Common myeloid progenitor, CD34-positive (primary cell): ENCODE data around the gene CLDN9.

Experiments
- CTCF ChIA-PET: fragments of 350-600 bp; sonication (Branson Sonifier 250); formaldehyde crosslinking; loops from one replicate; lab custom pipeline; 2021; ENCODE audit warnings: antibody characterized with exemption; lab: Charles Lee
- POLR2A ChIA-PET: fragments of 350-600 bp; sonication (Branson Sonifier 250); formaldehyde crosslinking; loops from one replicate; lab custom pipeline; 2021; ENCODE audit warnings: antibody characterized with exemption; lab: Charles Lee
- DNase-seq, 3 donors: peaks; one replicate each; pipeline versions ENCODE4 v3.0.0 to v3.0.0-alpha.2; 2013
- H3K27ac ChIP-seq, 2 experiments: 1 replicate in 1 of 2; 2 replicates in 1 of 2; pipeline ENCODE4 v1.7.0; 2013; ENCODE audit warnings: inconsistent platforms in 2 of 2, low read length in 2 of 2, mild to moderate bottlenecking in 2 of 2, low read depth in 1 of 2, moderate library complexity in 1 of 2; ENCODE audit not compliant: severe bottlenecking in 2 of 2, insufficient read depth in 1 of 2, poor library complexity in 1 of 2
- H3K27me3 ChIP-seq, 5 experiments: replicated peaks in 2 of 5; 1 replicate in 3 of 5; 2 replicates in 2 of 5; pipeline versions ENCODE4 v1.6.1 to v1.7.0; 2013; ENCODE audit warnings: low read length in 4 of 5, mild to moderate bottlenecking in 2 of 5, moderate library complexity in 2 of 5, inconsistent platforms in 1 of 5; ENCODE audit not compliant: insufficient read depth in 5 of 5, control insufficient read depth in 4 of 5
- H3K36me3 ChIP-seq, 4 experiments: 1 replicate in 2 of 4; 2 replicates in 2 of 4; pipeline versions ENCODE4 v1.6.1 to v1.7.0; 2013; ENCODE audit warnings: low read length in 3 of 4, control low read depth in 1 of 4, mild to moderate bottlenecking in 1 of 4; ENCODE audit not compliant: control insufficient read depth in 4 of 4, insufficient read depth in 4 of 4
- H3K4me1 ChIP-seq, 4 experiments: 1 replicate in 3 of 4; 2 replicates in 1 of 4; pipeline versions ENCODE4 v1.6.1 to v1.7.1; 2013; ENCODE audit warnings: low read length in 3 of 4, mild to moderate bottlenecking in 3 of 4, control low read depth in 1 of 4, inconsistent platforms in 1 of 4, moderate library complexity in 1 of 4; ENCODE audit not compliant: control insufficient read depth in 4 of 4, insufficient read depth in 4 of 4; ENCODE audit errors: control extremely low read depth in 1 of 4
- H3K4me3 ChIP-seq, 7 experiments: 1 replicate in 4 of 7; 2 replicates in 3 of 7; pipeline versions ENCODE4 v1.5.1 to v1.7.0; 2013; ENCODE audit warnings: mild to moderate bottlenecking in 7 of 7, low read length in 6 of 7, moderate library complexity in 6 of 7, inconsistent platforms in 2 of 7, low read depth in 2 of 7, control low read depth in 1 of 7; ENCODE audit not compliant: insufficient read depth in 4 of 7, control insufficient read depth in 1 of 7; ENCODE audit errors: extremely low read depth in 1 of 7
- H3K9me3 ChIP-seq, 5 experiments: 1 replicate in 4 of 5; 2 replicates in 1 of 5; pipeline versions ENCODE4 v1.6.1 to v1.7.1; 2013; ENCODE audit warnings: low read length in 4 of 5, mild to moderate bottlenecking in 2 of 5, inconsistent platforms in 1 of 5, low read depth in 1 of 5, moderate library complexity in 1 of 5; ENCODE audit not compliant: control insufficient read depth in 4 of 5, insufficient read depth in 2 of 5; ENCODE audit errors: control extremely low read depth in 1 of 5
- WGBS: methylation state at CpG from one replicate; pipeline ENCODE4 v1.1.5; 2013; ENCODE audit not compliant: insufficient coverage; 5-methylcytosine and 5-hydroxymethylcytosine counted together

CLDN9 gene

DNA sequence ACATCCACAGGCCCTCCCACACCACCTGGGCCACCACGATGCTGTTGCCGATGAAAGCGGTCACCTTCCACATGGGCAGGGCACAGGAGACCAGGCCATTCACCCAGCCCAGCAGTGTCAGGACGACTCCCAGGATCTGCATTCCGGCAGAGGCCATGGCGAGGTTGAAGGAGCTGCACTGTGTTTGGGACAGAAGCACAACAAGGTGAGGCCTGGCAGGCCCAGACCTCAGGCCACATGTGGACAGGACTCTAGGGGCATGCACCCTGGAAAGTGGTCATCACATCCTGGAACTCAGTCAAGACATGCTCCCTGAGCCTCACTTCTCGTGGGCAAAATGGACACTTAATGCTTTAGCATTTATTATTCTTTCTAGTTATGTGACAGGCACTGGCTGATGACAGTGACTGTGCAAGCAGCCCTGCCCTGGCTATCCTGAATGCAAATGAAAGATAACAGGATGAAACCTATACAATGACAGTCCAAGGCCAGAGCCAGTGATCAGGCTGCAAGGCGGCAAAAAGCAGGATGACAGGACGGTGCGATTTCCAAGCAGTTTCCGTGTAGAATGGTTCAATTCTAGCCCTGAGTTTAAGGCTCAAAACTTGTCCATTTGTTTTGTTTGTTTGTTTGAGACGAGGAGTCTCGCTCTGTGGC, 3.3 kb downstream of the CLDN9 start:
- DNase-seq, result no peak
- peaks cover 0 to 35% (median 29%) of the 10 kb centered on the region in 4 experiments for H3K4me1 ChIP-seq

GRCh38 chr16:3017344-3017743, 4.6 kb downstream of the CLDN9 start:
- no peak for DNase-seq
- Histone ChIP-seq H3K4me1 (peaks cover 0 to 44% (median 41%) of the 10 kb centered on the region in 4 experiments), H3K27me3 (peaks cover 0 to 2% (median 0%) of the 10 kb centered on the region in 5 experiments), H3K27ac (no peak overlapping the region), H3K4me3 (no peak overlapping the region), H3K9me3 (no peaks in the 10 kb centered on the region), H3K36me3 (no peaks in the 10 kb centered on the region)
- ChIA-PET CTCF (interaction anchor here (1.8 kb wide), 1 partner anchor 15 kb away, joined by 3 read pairs; no protein-coding TSS in a partner anchor), POLR2A (no interaction called here)
- WGBS, result 99% methylated on average over 13 of the region's 20 CpGs

More for the DNA sequence above, 3.3 kb downstream of the CLDN9 start:
- Histone ChIP-seq H3K4me3 (no peak overlapping the region), H3K27me3 (peaks cover 0 to 4% (median 0%) of the 10 kb centered on the region in 5 experiments), H3K27ac (no peak overlapping the region), H3K36me3 (no peaks in the 10 kb centered on the region), H3K9me3 (no peaks in the 10 kb centered on the region)
- ChIA-PET POLR2A (no interaction called here), CTCF (interaction anchor here (1.8 kb wide), 1 partner anchor 16 kb away, joined by 3 read pairs; no protein-coding TSS in a partner anchor)
- WGBS, result 99% methylated on average over 9 of the region's 13 CpGs

GRCh38 chr16:3017794-3018506, 5.2 kb downstream of the CLDN9 start, which contains the start of gene CLDN6:
Gene CLDN6, minus strand, starts transcription at chr16:3018183. Its CDS starts 2,162 bp downstream, at chr16:3016021.
- whole genome bisulfite sequencing, result 10% methylated on average over 30 of the region's 52 CpGs
- Histone ChIP-seq H3K4me3 (peak within 1 kb of the TSS in 2 of 7 experiments; percentile 26 to 60), H3K4me1 (peaks cover 0 to 49% (median 45%) of the 10 kb centered on the region in 4 experiments), H3K9me3 (no peaks in the 10 kb centered on the region), H3K27me3 (peaks cover 0 to 2% (median 0%) of the 10 kb centered on the region in 5 experiments), H3K27ac (no peak within 1 kb of the TSS), H3K36me3 (no peaks in the 10 kb centered on the region)
- DNase-seq, result peak; percentile 50 to 79 (median 71)
- ChIA-PET POLR2A (interaction anchor here (1.2 kb wide), 1 partner anchor 9 kb away, joined by 5 read pairs; no protein-coding TSS in a partner anchor), CTCF (interaction anchor here (1.0 to 6.4 kb wide), 4 partner anchors 7 to 22 kb away, joined by 3 to 101 read pairs (median 61); no protein-coding TSS in a partner anchor)

GRCh38 chr16:3019594-3020246, 7.0 kb downstream of the CLDN9 start:
- Histone ChIP-seq H3K4me3 (peak overlapping the region; percentile 22 to 80 (median 64)), H3K36me3 (no peaks in the 10 kb centered on the region), H3K27ac (no peak overlapping the region), H3K27me3 (peaks cover 0 to 2% (median 0%) of the 10 kb centered on the region in 5 experiments), H3K9me3 (no peaks in the 10 kb centered on the region), H3K4me1 (peaks cover 0 to 60% (median 57%) of the 10 kb centered on the region in 4 experiments)
- ChIA-PET POLR2A (interaction anchor here (1.6 to 3.5 kb wide), 3 partner anchors 10 to 15 kb away, joined by 6 to 15 read pairs (median 11); no protein-coding TSS in a partner anchor), CTCF (interaction anchor here (1.0 to 6.4 kb wide), 5 partner anchors 9 to 109 kb away, joined by 3 to 101 read pairs (median 22); no protein-coding TSS in a partner anchor)
- DNase-seq, result no peak
- 31% methylated on average over 35 of the region's 40 CpGs for WGBS

DNA sequence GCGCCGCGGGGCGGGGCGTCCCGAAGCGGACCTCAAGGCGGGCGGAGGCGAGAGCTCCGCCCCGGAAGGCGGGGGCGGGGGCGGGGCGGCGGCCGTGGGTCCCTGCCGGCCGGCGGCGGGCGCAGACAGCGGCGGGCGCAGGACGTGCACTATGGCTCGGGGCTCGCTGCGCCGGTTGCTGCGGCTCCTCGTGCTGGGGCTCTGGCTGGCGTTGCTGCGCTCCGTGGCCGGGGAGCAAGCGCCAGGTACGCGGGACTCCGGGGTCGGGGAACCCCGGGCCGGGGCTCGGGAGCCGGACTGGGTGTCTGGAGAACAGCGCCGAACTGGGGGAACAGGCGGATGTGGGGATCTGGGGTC, 7.5 kb downstream of the CLDN9 start, which contains the start of gene TNFRSF12A:
Gene TNFRSF12A (plus strand): TSS at position 122 of the 357 bp plus-strand sequence. CDS start 30 bp downstream, at position 152.
- POLR2A ChIA-PET, result interaction anchor here (1.0 to 3.5 kb wide), 5 partner anchors 10 to 16 kb away, joined by 3 to 15 read pairs (median 6); no protein-coding TSS in a partner anchor

More for the DNA sequence above, 7.5 kb downstream of the CLDN9 start, which contains the start of gene TNFRSF12A:
- no peak within 1 kb of the TSS for H3K27ac ChIP-seq
- under 1% methylated on average over 25 of the region's 49 CpGs for WGBS
- H3K4me1 ChIP-seq, result peaks cover 0 to 60% (median 57%) of the 10 kb centered on the region in 4 experiments
- CTCF ChIA-PET, result interaction anchor here (1.0 to 6.4 kb wide), 5 partner anchors 10 to 109 kb away, joined by 3 to 101 read pairs (median 22); no protein-coding TSS in a partner anchor
- peak; percentile 63 to 81 (median 72) for DNase-seq
- H3K9me3 ChIP-seq, result no peaks in the 10 kb centered on the region
- H3K4me3 ChIP-seq, result peak within 1 kb of the TSS; percentile 31 to 80 (median 64)
- no peaks in the 10 kb centered on the region for H3K36me3 ChIP-seq
- H3K27me3 ChIP-seq, result no peaks in the 10 kb centered on the region
